ENCODE data around the gene HBE1. TPM values are rescaled to one million over a fixed set of nuclear protein-coding genes. Genes with fewer than 3 reads are reported as not detected.

The HBE1 gene
- total and polyA plus RNA-seq, 9 of the 15 experiments (the other 6 are each of a cell fraction or from before 2014, with no cell fraction given): 612 to 10,250 (median 2,181) TPM

DNA sequence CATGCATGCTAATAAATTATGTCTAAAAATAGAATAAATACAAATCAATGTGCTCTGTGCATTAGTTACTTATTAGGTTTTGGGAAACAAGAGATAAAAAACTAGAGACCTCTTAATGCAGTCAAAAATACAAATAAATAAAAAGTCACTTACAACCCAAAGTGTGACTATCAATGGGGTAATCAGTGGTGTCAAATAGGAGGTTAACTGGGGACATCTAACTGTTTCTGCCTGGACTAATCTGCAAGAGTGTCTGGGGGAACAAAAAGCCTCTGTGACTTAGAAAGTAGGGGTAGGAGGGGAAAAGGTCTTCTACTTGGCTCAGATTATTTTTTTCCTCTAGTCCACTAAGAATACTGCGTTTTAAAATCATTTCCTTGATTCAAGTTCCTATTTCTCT is 42.1 kb downstream of the HBE1 start:
- BruUV-seq (replicated peaks): no TSS peak
- H3K9ac ChIP-seq (ENCODE audit: insufficient read depth in 1 of 2, low read depth in 2 of 2, low read length in 2 of 2): no peak overlapping the region
- in situ Hi-C loops (cut with MboI) (no loop called here), intact Hi-C loops (cut with micrococcal nuclease) (no loop called here)
- FAIRE-seq (no peak), DNase-seq (ENCODE audit: extremely low read depth in 1 of 4, low spot score in 3 of 4) (no peak), ATAC-seq (no peak)
- no peaks in the 10 kb centered on the region for H4K20me1 ChIP-seq (replicated peaks; ENCODE audit: control insufficient read depth, insufficient read depth, low read length)
- H3K36me3 ChIP-seq (ENCODE audit: control insufficient read depth, insufficient read depth, low read length): no peaks in the 10 kb centered on the region
- ChIA-PET POLR2A (interaction anchor here (0.8 kb wide), 1 partner anchor 14 kb away, joined by 5 read pairs; no protein-coding TSS in a partner anchor), CTCF (ENCODE audit: low intra/inter-chr PET ratio) (no interaction called here)
- no peak overlapping the region for H3K27ac ChIP-seq (ENCODE audit: extremely low read depth, low read depth, low read length)
- H3K9me1 ChIP-seq (ENCODE audit: control insufficient read depth, insufficient read depth, low read length): no peaks in the 10 kb centered on the region
- WGBS (ENCODE audit: insufficient coverage, low coverage, missing lambda C conversion rate): 0% methylated on average over 1 of the region's 1 CpG
- peaks cover 9 to 23% of the 10 kb centered on the region in 2 experiments; a peak in 4 of 5 replicates for H3K4me1 ChIP-seq (replicated peaks in 1 of 2; ENCODE audit: control insufficient read depth in 2 of 2, insufficient read depth in 2 of 2, low read length in 2 of 2)
- no peaks in the 10 kb centered on the region for H3K9me3 ChIP-seq (replicated peaks; ENCODE audit: control insufficient read depth, insufficient read depth, low read depth, low read length)
- peak overlapping the region; percentile 25; the same call in 1 of the 2 replicates for H2AFZ ChIP-seq (ENCODE audit: low read depth, low read length)
- no peaks in the 10 kb centered on the region for H3K79me2 ChIP-seq (ENCODE audit: control insufficient read depth, insufficient read depth, low read length)
- no peak overlapping the region for H3K4me3 ChIP-seq
- H3K4me2 ChIP-seq (ENCODE audit: insufficient read depth, low read length): no peak overlapping the region
- no peaks in the 10 kb centered on the region for H3K27me3 ChIP-seq (ENCODE audit: control insufficient read depth in 2 of 2, insufficient read depth in 2 of 2, low read length in 2 of 2)
- no peak for TF ChIP-seq POLR2B (IDR thresholded peaks at IDR 0.05; ENCODE audit: low read depth, partially characterized antibody)
- 0 out of 2 replicates have a peak, but pooled peaks have one; percentile 37 for TF ChIP-seq LEF1 (IDR thresholded peaks at IDR 0.05)
- no peak for TF ChIP-seq SRSF9 (IDR thresholded peaks at IDR 0.05; ENCODE audit: borderline replicate concordance, low read depth, low read length)
- TF ChIP-seq, protein P1, sequence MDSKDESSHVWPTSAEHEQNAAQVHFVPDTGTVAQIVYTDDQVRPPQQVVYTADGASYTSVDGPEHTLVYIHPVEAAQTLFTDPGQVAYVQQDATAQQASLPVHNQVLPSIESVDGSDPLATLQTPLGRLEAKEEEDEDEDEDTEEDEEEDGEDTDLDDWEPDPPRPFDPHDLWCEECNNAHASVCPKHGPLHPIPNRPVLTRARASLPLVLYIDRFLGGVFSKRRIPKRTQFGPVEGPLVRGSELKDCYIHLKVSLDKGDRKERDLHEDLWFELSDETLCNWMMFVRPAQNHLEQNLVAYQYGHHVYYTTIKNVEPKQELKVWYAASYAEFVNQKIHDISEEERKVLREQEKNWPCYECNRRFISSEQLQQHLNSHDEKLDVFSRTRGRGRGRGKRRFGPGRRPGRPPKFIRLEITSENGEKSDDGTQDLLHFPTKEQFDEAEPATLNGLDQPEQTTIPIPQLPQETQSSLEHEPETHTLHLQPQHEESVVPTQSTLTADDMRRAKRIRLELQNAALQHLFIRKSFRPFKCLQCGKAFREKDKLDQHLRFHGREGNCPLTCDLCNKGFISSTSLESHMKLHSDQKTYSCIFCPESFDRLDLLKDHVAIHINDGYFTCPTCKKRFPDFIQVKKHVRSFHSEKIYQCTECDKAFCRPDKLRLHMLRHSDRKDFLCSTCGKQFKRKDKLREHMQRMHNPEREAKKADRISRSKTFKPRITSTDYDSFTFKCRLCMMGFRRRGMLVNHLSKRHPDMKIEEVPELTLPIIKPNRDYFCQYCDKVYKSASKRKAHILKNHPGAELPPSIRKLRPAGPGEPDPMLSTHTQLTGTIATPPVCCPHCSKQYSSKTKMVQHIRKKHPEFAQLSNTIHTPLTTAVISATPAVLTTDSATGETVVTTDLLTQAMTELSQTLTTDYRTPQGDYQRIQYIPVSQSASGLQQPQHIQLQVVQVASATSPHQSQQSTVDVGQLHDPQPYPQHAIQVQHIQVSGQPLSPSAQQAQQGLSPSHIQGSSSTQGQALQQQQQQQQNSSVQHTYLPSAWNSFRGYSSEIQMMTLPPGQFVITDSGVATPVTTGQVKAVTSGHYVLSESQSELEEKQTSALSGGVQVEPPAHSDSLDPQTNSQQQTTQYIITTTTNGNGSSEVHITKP (IDR thresholded peaks at IDR 0.05; ENCODE audit: partially characterized antibody): peak; percentile 46
- no peak for TF ChIP-seq RFX1 (IDR thresholded peaks at IDR 0.05)
- TF ChIP-seq, protein P2, sequence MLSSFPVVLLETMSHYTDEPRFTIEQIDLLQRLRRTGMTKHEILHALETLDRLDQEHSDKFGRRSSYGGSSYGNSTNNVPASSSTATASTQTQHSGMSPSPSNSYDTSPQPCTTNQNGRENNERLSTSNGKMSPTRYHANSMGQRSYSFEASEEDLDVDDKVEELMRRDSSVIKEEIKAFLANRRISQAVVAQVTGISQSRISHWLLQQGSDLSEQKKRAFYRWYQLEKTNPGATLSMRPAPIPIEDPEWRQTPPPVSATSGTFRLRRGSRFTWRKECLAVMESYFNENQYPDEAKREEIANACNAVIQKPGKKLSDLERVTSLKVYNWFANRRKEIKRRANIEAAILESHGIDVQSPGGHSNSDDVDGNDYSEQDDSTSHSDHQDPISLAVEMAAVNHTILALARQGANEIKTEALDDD (IDR thresholded peaks at IDR 0.05): 0 out of 2 replicates have a peak, but pooled peaks have one; percentile 31
- TF ChIP-seq, protein P3, sequence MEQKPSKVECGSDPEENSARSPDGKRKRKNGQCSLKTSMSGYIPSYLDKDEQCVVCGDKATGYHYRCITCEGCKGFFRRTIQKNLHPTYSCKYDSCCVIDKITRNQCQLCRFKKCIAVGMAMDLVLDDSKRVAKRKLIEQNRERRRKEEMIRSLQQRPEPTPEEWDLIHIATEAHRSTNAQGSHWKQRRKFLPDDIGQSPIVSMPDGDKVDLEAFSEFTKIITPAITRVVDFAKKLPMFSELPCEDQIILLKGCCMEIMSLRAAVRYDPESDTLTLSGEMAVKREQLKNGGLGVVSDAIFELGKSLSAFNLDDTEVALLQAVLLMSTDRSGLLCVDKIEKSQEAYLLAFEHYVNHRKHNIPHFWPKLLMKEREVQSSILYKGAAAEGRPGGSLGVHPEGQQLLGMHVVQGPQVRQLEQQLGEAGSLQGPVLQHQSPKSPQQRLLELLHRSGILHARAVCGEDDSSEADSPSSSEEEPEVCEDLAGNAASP (IDR thresholded peaks at IDR 0.05): peak; percentile 56; the same call in 1 of the 2 replicates

Data from K562 (cell line).